ENCODE measurements around the gene DCXR.
A peak's percentile ranks its signal among the peaks of the same experiment; 100 is the strongest.

The DCXR gene

GRCh38 chr17:82072827-82073226 lies 35.3 kb upstream of the DCXR start:
- DNase-seq: no peak

- no peak for DNase-seq
Measured at GRCh38 chr17:82070611-82071010, 33.1 kb upstream of the DCXR start.

GRCh38 chr17:82065638-82066303 lies 28.3 kb upstream of the DCXR start, which contains the start of gene DUS1L:
Gene DUS1L, minus strand, starts transcription at chr17:82065804. Its CDS starts 745 bp downstream, at chr17:82065059.
- peak; percentile 72 for DNase-seq

GRCh38 chr17:82065193-82065637 lies 27.7 kb upstream of the DCXR start:
- no peak for DNase-seq

GRCh38 chr17:82064433-82065192 lies 27.1 kb upstream of the DCXR start:
- DNase-seq: peak; percentile 20

- no peak for DNase-seq
Measured at GRCh38 chr17:82063424-82064415, 26.2 kb upstream of the DCXR start.

GRCh38 chr17:82062984-82063368 lies 25.5 kb upstream of the DCXR start:
- DNase-seq: no peak

- DNase-seq: no peak
Measured at GRCh38 chr17:82062076-82062983, 24.8 kb upstream of the DCXR start.

GRCh38 chr17:82061047-82061925 lies 23.8 kb upstream of the DCXR start:
- no peak for DNase-seq

- DNase-seq: no peak
Measured at GRCh38 chr17:82060614-82061013, 23.1 kb upstream of the DCXR start.

- DNase-seq: no peak
Measured at GRCh38 chr17:82060001-82060380, 22.5 kb upstream of the DCXR start.

- no peak for DNase-seq
Measured at GRCh38 chr17:82059272-82060000, 21.9 kb upstream of the DCXR start.

- DNase-seq: no peak
Measured at GRCh38 chr17:82058855-82059249, 21.4 kb upstream of the DCXR start.

GRCh38 chr17:82058230-82058854 lies 20.8 kb upstream of the DCXR start:
- DNase-seq: no peak

- DNase-seq: no peak
Measured at GRCh38 chr17:82056729-82057621, 19.5 kb upstream of the DCXR start.

GRCh38 chr17:82055965-82056728 lies 18.6 kb upstream of the DCXR start:
- no peak for DNase-seq

GRCh38 chr17:82055023-82055964 lies 17.8 kb upstream of the DCXR start:
- DNase-seq: no peak

Data from NCI-H345 (cell line).